GM12878 (cell line): ENCODE data around the gene PRKAG3. TPM values are rescaled to one million over a fixed set of nuclear protein-coding genes. Genes with fewer than 3 reads are reported as not detected.
A peak's percentile ranks its signal among the peaks of the same experiment; 100 is the strongest.

Source experiments
- ATAC-seq: fragments of 200-7000 bp; cut with Tn5 transposase; 3 replicates; pipeline ENCODE4 v1.9.1; 2020; ENCODE audit warnings: mild to moderate bottlenecking, moderate library complexity
- BruUV-seq: library from RNA; stranded (reverse); fragments of 400-500 nt; replicated peaks from 2 replicates; lab custom pipeline; 2021; lab: Mats Ljungman, UMichigan
- CTCF ChIA-PET: fragments of 300-600 bp; sonication (Branson Sonifier 250); formaldehyde crosslinking; extraction: SDS; loops from one replicate; lab custom pipeline; 2021; ENCODE audit warnings: inconsistent platforms; lab: Yijun Ruan, JAX
- POLR2A ChIA-PET: fragments of 350-600 bp; formaldehyde crosslinking; extraction: SDS; loops from one replicate; lab custom pipeline; 2021; ENCODE audit warnings: inconsistent platforms; lab: Charles Lee
- RAD21 ChIA-PET: fragments of 300-600 bp; sonication (Branson Sonifier 250); formaldehyde crosslinking; loops from one replicate; lab custom pipeline; 2023; ENCODE audit warnings: antibody characterized with exemption; ENCODE audit not compliant: unreplicated experiment; lab: Charles Lee
- SMC1A ChIA-PET: fragments of 300-600 bp; sonication (Branson Sonifier 250); formaldehyde crosslinking; loops from one replicate; lab custom pipeline; 2023; ENCODE audit not compliant: unreplicated experiment, uncharacterized antibody; lab: Charles Lee
- DNase-seq: peaks from one replicate; pipeline ENCODE4 v3.0.0-alpha.2; 2011; ENCODE audit warnings: low read depth, low spot score
- FAIRE-seq: peaks from 3 replicates; lab custom pipeline; 2011; peaks lifted over from hg19 to GRCh38; lab: Jason Lieb, UNC
- H2AFZ ChIP-seq: 2 replicates; pipeline ENCODE4 v1.6.0; 2011; ENCODE audit warnings: low read depth, low read length, control low read depth; ENCODE audit not compliant: control insufficient read depth
- H3K27ac ChIP-seq: 2 replicates; pipeline ENCODE4 v1.5.1; 2011; ENCODE audit warnings: control low read depth; ENCODE audit not compliant: control insufficient read depth, insufficient read depth
- H3K27me3 ChIP-seq, 2 experiments: replicated peaks in 1 of 2; 2 replicates each; pipeline versions ENCODE4 v1.6.0 to v1.6.1; 2011; ENCODE audit warnings: low read length in 1 of 2; ENCODE audit not compliant: control insufficient read depth in 2 of 2, insufficient read depth in 2 of 2
- H3K36me3 ChIP-seq, 2 experiments: 2 replicates each; pipeline ENCODE4 v1.5.1; 2011; ENCODE audit warnings: low read length in 1 of 2; ENCODE audit not compliant: control insufficient read depth in 2 of 2, insufficient read depth in 2 of 2
- H3K4me1 ChIP-seq: 2 replicates; pipeline ENCODE4 v1.6.1; 2011; ENCODE audit warnings: mild to moderate bottlenecking, low read length, moderate library complexity, mixed read lengths; ENCODE audit not compliant: control insufficient read depth, insufficient read depth
- H3K4me2 ChIP-seq: 2 replicates; pipeline ENCODE4 v1.6.0; 2011; ENCODE audit warnings: control low read depth; ENCODE audit not compliant: control insufficient read depth, insufficient read depth
- H3K4me3 ChIP-seq: fragments of 200-600 bp; sonication (generic); 2 replicates; pipeline ENCODE4 v1.5.1; 2016
- H3K79me2 ChIP-seq: 2 replicates; pipeline ENCODE4 v1.6.0; 2011; ENCODE audit warnings: low read length; ENCODE audit not compliant: control insufficient read depth, insufficient read depth
- H3K9ac ChIP-seq: 2 replicates; pipeline ENCODE4 v1.8.0; 2011; ENCODE audit warnings: low read length, control low read depth, mixed read lengths; ENCODE audit not compliant: control insufficient read depth, insufficient read depth
- H3K9me3 ChIP-seq: replicated peaks from 3 replicates; pipeline ENCODE4 v1.5.1; 2011; ENCODE audit warnings: mild to moderate bottlenecking, low read length; ENCODE audit not compliant: control insufficient read depth, insufficient read depth
- H4K20me1 ChIP-seq: 2 replicates; pipeline ENCODE4 v1.6.0; 2011; ENCODE audit not compliant: control insufficient read depth, insufficient read depth
- CHD4 ChIP-seq: fragments of 200-600 bp; sonication (generic); IDR thresholded peaks from 2 replicates; pipeline ENCODE4 v1.6.1; 2016; ENCODE audit warnings: mild to moderate bottlenecking
- EP300 ChIP-seq, 2 experiments: fragments of 150-350 bp in 1 of 2; IDR thresholded peaks; 2 replicates each; pipeline ENCODE4 v1.6.1; 2011 to 2012; ENCODE audit warnings: low read depth in 2 of 2, low read length in 2 of 2, borderline replicate concordance in 1 of 2, improper control_type of control experiment in 1 of 2, inconsistent platforms in 1 of 2; ENCODE audit not compliant: control insufficient read depth in 1 of 2
- FOXM1 ChIP-seq: IDR thresholded peaks from 2 replicates; pipeline ENCODE4 v1.6.1; 2012; ENCODE audit warnings: low read depth, mild to moderate bottlenecking, inconsistent platforms, low read length, moderate library complexity
- JUND ChIP-seq: IDR thresholded peaks from 2 replicates; pipeline ENCODE4 v1.6.1; 2012; ENCODE audit warnings: low read depth, mild to moderate bottlenecking, low read length, improper control_type of control experiment, moderate library complexity
- MEF2A ChIP-seq: IDR thresholded peaks from 2 replicates; pipeline ENCODE4 v1.6.1; 2011; ENCODE audit warnings: low read depth, mild to moderate bottlenecking, low read length, moderate library complexity; ENCODE audit not compliant: insufficient read depth
- NFYB ChIP-seq: IDR thresholded peaks from 2 replicates; pipeline ENCODE4 v1.6.1; 2011; ENCODE audit warnings: low read depth, mild to moderate bottlenecking, low read length, improper control_type of control experiment, moderate library complexity; ENCODE audit not compliant: insufficient read depth
- POLR2AphosphoS2 ChIP-seq: IDR thresholded peaks from 2 replicates; pipeline ENCODE4 v1.6.1; 2011; ENCODE audit warnings: low read depth, mild to moderate bottlenecking, low read length, improper control_type of control experiment, moderate library complexity
- POU2F2 ChIP-seq: IDR thresholded peaks from 3 replicates; pipeline ENCODE4 v1.6.1; 2011; ENCODE audit warnings: low read depth, mild to moderate bottlenecking, low read length, borderline replicate concordance
- RAD51 ChIP-seq: fragments of 450-650 bp; IDR thresholded peaks from 2 replicates; pipeline ENCODE4 v1.6.1; 2016; ENCODE audit warnings: moderate library complexity, mild to moderate bottlenecking, inconsistent platforms
- RB1 ChIP-seq: fragments of 450-650 bp; formaldehyde crosslinking; IDR thresholded peaks from 2 replicates; pipeline ENCODE4 v1.6.1; 2017; ENCODE audit warnings: mild to moderate bottlenecking, borderline replicate concordance
- SMAD1 ChIP-seq: fragments of 450-650 bp; IDR thresholded peaks from 2 replicates; pipeline ENCODE4 v1.6.1; 2018; ENCODE audit warnings: mild to moderate bottlenecking, low read depth; ENCODE audit not compliant: partially characterized antibody
- SMARCA5 ChIP-seq: fragments of 450-650 bp; IDR thresholded peaks from 2 replicates; pipeline ENCODE4 v1.6.1; 2017; ENCODE audit warnings: mild to moderate bottlenecking
- SUPT20H ChIP-seq: IDR thresholded peaks from 2 replicates; pipeline ENCODE4 v1.6.1; 2011; ENCODE audit warnings: low read depth, mild to moderate bottlenecking, low read length, moderate library complexity, borderline replicate concordance; ENCODE audit not compliant: control insufficient read depth
- TBL1XR1 ChIP-seq: IDR thresholded peaks from 2 replicates; pipeline ENCODE4 v1.6.1; 2012; ENCODE audit warnings: low read depth, low read length, improper control_type of control experiment
- WRNIP1 ChIP-seq: IDR thresholded peaks from 2 replicates; pipeline ENCODE4 v1.6.1; 2011; ENCODE audit warnings: low read depth, low read length, improper control_type of control experiment, borderline replicate concordance
- WGBS: methylation state at CpG from one replicate; pipeline ENCODE4 v1.1.6; 2016; ENCODE audit warnings: low lambda C conversion rate; ENCODE audit not compliant: insufficient replicate concordance, insufficient coverage; ENCODE audit errors: missing lambda C conversion rate; 5-methylcytosine and 5-hydroxymethylcytosine counted together
- in situ Hi-C: fragments of 300-500 bp; cut with MboI; formaldehyde crosslinking; loops from 9 replicates; pipeline ENCODE4 v1.14.3; 2018; ENCODE audit warnings: mixed read lengths
- intact Hi-C: fragments of 100-400 bp; cut with micrococcal nuclease; formaldehyde crosslinking; loops from one replicate; pipeline ENCODE4 v1.14.2; 2022; ENCODE audit not compliant: unreplicated experiment
- polyA plus RNA-seq, 11 experiments: library from polyadenylated mRNA; depleted of rRNA in 4 of 11; unstranded in 6 of 11; stranded (reverse) in 5 of 11; fragments of >200 nt; fragmentation: Nextera tagmentation in 4 of 11; fragmentation: Illumina TruSeq in 1 of 11; extraction: Ambion mirVana in 4 of 11; extraction: Trizol in 1 of 11; gene quantifications; 1 replicate in 1 of 11; 2 replicates in 10 of 11; pipeline versions ENCODE4 v1.2.1 to v1.2.3, GENCODE V29; 2011 to 2016; ENCODE audit warnings: inconsistent platforms in 2 of 11, missing spikeins in 2 of 11, low read depth in 1 of 11
- total RNA-seq, 4 experiments: library from RNA; depleted of rRNA in 3 of 4; stranded (reverse); fragments of >200 nt in 3 of 4; fragmentation: Illumina TruSeq in 1 of 4; extraction: Trizol in 1 of 4; gene quantifications; 2 replicates each; pipeline versions ENCODE4 v1.2.1 to v1.2.3, GENCODE V29; 2013 to 2021
- TF ChIP-seq, protein P1 (sequence below): fragments of 450-650 bp; IDR thresholded peaks from 2 replicates; pipeline ENCODE4 v1.6.1; 2017; ENCODE audit warnings: mild to moderate bottlenecking, moderate library complexity
- TF ChIP-seq, protein P2 (sequence below): IDR thresholded peaks from 2 replicates; pipeline ENCODE4 v1.6.1; 2012; ENCODE audit warnings: mild to moderate bottlenecking, low read depth, low read length

Gene PRKAG3
- total and polyA plus RNA-seq, 10 of the 15 experiments (the other 5 are each of a cell fraction or from before 2014, with no cell fraction given) = 0.04 to 0.12 (median 0.06) TPM; not detected in 7

- ChIA-PET SMC1A (no interaction called here), RAD21 (interaction anchor here (1.4 to 1.8 kb wide), 2 partner anchors 15 to 37 kb away, joined by 4 to 6 read pairs; no protein-coding TSS in a partner anchor), POLR2A (no interaction called here), CTCF (interaction anchor here (1.3 kb wide), 1 partner anchor 298 kb away, joined by 3 read pairs; no protein-coding TSS in a partner anchor)
- peaks cover 17 to 24% of the 10 kb centered on the region in 2 experiments for H3K27me3 ChIP-seq
- H3K9me3 ChIP-seq = no peaks in the 10 kb centered on the region
- no TSS peak for BruUV-seq
- H3K9ac ChIP-seq = no peak overlapping the region
- no peak for FAIRE-seq
- no peak for DNase-seq
- no peaks in the 10 kb centered on the region for H3K79me2 ChIP-seq
- H2AFZ ChIP-seq = no peak overlapping the region
- H3K4me1 ChIP-seq = no peaks in the 10 kb centered on the region
- intact Hi-C loops = no loop called here
- H3K4me3 ChIP-seq = no peak overlapping the region
- H3K4me2 ChIP-seq = no peak overlapping the region
- WGBS = 64% methylated on average over 6 of the region's 7 CpGs
- no peaks in the 10 kb centered on the region for H4K20me1 ChIP-seq
- ATAC-seq = 0 out of 3 replicates have a peak, but pooled peaks have one; percentile 13
- in situ Hi-C loops = no loop called here
- no peaks in the 10 kb centered on the region for H3K36me3 ChIP-seq
- no peak overlapping the region for H3K27ac ChIP-seq
- TF ChIP-seq TBL1XR1 (no peak), RB1 (no peak), SUPT20H (no peak), FOXM1 (no peak), POLR2AphosphoS2 (no peak), SMARCA5 (no peak), POU2F2 (no peak), EP300 (IDR thresholded peaks at IDR 0.05; ENCODE audit: borderline replicate concordance in 1 of 2, control insufficient read depth in 1 of 2, low read depth in 2 of 2, low read length in 2 of 2) (no peak), SMAD1 (no peak), RAD51 (no peak), CHD4 (no peak), MEF2A (no peak), JUND (no peak), NFYB (no peak), WRNIP1 (no peak)
- TF ChIP-seq, protein P1, sequence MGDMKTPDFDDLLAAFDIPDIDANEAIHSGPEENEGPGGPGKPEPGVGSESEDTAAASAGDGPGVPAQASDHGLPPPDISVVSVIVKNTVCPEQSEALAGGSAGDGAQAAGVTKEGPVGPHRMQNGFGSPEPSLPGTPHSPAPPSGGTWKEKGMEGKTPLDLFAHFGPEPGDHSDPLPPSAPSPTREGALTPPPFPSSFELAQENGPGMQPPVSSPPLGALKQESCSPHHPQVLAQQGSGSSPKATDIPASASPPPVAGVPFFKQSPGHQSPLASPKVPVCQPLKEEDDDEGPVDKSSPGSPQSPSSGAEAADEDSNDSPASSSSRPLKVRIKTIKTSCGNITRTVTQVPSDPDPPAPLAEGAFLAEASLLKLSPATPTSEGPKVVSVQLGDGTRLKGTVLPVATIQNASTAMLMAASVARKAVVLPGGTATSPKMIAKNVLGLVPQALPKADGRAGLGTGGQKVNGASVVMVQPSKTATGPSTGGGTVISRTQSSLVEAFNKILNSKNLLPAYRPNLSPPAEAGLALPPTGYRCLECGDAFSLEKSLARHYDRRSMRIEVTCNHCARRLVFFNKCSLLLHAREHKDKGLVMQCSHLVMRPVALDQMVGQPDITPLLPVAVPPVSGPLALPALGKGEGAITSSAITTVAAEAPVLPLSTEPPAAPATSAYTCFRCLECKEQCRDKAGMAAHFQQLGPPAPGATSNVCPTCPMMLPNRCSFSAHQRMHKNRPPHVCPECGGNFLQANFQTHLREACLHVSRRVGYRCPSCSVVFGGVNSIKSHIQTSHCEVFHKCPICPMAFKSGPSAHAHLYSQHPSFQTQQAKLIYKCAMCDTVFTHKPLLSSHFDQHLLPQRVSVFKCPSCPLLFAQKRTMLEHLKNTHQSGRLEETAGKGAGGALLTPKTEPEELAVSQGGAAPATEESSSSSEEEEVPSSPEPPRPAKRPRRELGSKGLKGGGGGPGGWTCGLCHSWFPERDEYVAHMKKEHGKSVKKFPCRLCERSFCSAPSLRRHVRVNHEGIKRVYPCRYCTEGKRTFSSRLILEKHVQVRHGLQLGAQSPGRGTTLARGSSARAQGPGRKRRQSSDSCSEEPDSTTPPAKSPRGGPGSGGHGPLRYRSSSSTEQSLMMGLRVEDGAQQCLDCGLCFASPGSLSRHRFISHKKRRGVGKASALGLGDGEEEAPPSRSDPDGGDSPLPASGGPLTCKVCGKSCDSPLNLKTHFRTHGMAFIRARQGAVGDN = no peak
- TF ChIP-seq, protein P2, sequence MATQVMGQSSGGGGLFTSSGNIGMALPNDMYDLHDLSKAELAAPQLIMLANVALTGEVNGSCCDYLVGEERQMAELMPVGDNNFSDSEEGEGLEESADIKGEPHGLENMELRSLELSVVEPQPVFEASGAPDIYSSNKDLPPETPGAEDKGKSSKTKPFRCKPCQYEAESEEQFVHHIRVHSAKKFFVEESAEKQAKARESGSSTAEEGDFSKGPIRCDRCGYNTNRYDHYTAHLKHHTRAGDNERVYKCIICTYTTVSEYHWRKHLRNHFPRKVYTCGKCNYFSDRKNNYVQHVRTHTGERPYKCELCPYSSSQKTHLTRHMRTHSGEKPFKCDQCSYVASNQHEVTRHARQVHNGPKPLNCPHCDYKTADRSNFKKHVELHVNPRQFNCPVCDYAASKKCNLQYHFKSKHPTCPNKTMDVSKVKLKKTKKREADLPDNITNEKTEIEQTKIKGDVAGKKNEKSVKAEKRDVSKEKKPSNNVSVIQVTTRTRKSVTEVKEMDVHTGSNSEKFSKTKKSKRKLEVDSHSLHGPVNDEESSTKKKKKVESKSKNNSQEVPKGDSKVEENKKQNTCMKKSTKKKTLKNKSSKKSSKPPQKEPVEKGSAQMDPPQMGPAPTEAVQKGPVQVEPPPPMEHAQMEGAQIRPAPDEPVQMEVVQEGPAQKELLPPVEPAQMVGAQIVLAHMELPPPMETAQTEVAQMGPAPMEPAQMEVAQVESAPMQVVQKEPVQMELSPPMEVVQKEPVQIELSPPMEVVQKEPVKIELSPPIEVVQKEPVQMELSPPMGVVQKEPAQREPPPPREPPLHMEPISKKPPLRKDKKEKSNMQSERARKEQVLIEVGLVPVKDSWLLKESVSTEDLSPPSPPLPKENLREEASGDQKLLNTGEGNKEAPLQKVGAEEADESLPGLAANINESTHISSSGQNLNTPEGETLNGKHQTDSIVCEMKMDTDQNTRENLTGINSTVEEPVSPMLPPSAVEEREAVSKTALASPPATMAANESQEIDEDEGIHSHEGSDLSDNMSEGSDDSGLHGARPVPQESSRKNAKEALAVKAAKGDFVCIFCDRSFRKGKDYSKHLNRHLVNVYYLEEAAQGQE = no peak
Measured at GRCh38 chr2:218861645-218862318, 30.2 kb upstream of the PRKAG3 start.
